ENCODE data around the gene UBE2F. TPM values are rescaled to one million over a fixed set of nuclear protein-coding genes. Genes with fewer than 3 reads are reported as not detected.
"Not testable (repeated sequence)": the region's sequence is repeated elsewhere in the genome, so short reads cannot be mapped to it uniquely, and the experiment has no call there.

Gene UBE2F
- total and polyA plus RNA-seq, 2 donors (not counting 1 experiment from before 2014, with no cell fraction given) = 53.7 to 113 TPM

DNA sequence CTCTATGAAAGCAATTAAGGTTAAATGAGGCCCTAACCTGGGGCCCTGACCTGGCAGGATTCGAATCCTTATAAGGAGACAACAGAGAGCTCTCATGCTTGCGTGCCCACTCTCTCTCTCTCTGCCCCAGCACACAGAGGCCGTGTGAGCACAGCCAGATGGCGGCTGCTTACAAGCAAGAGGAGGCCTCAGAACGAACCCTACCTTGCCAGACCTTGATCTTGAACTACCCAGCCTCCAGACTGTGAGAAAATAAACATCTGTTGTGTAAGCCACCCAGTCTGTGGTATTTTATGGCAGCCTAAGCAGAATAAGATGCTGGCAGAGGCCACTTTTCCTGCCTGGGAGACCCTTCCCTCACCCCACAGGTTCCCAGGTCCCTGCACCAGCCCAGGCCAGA is 5.2 kb upstream of the UBE2F start:
- Histone ChIP-seq H3K27me3 (ENCODE audit: control insufficient read depth, insufficient read depth, low read length) (peaks cover 7% of the 10 kb centered on the region), H4K20me1 (ENCODE audit: control insufficient read depth, extremely low read depth, insufficient read depth, low read length) (no peaks in the 10 kb centered on the region), H3K4me1 (ENCODE audit: control insufficient read depth, extremely low read depth, insufficient read depth, low read length) (no peaks in the 10 kb centered on the region), H3K4me2 (ENCODE audit: extremely low read depth, insufficient read depth, low read length) (no peak overlapping the region), H3K79me2 (ENCODE audit: control insufficient read depth, insufficient read depth, low read length) (no peaks in the 10 kb centered on the region), H3K9ac (ENCODE audit: insufficient read depth, low read length) (no peak overlapping the region), H3K27ac (ENCODE audit: insufficient read depth, low read length) (no peak overlapping the region), H3K9me3 (ENCODE audit: control insufficient read depth, insufficient read depth, low read depth, low read length) (no peaks in the 10 kb centered on the region), H3K4me3 (replicated peaks in 1 of 4; ENCODE audit: control extremely low read depth in 1 of 4, insufficient read depth in 1 of 4, low read depth in 3 of 4, low read length in 4 of 4) (no peak overlapping the region), H3K36me3 (ENCODE audit: control insufficient read depth, insufficient read depth, low read length) (no peaks in the 10 kb centered on the region), H2AFZ (ENCODE audit: low read length) (no peak overlapping the region)
- no peak for DNase-seq (ENCODE audit: low read depth in 2 of 2)
- TF ChIP-seq EZH2 (IDR thresholded peaks at IDR 0.05; ENCODE audit: low read length, missing control alignments) = no peak
- TF ChIP-seq CTCF (conservative IDR thresholded peaks at IDR 0.05 in 1 of 2, IDR thresholded peaks at IDR 0.05 in 1 of 2; ENCODE audit: low read depth in 1 of 2, low read length in 2 of 2) = no peak

- H4K20me1 ChIP-seq (ENCODE audit: control insufficient read depth, extremely low read depth, insufficient read depth, low read length) = no peaks in the 10 kb centered on the region
- peaks cover 3% of the 10 kb centered on the region for H3K79me2 ChIP-seq (ENCODE audit: control insufficient read depth, insufficient read depth, low read length)
- no peak overlapping the region for H3K4me3 ChIP-seq (replicated peaks in 1 of 4; ENCODE audit: control extremely low read depth in 1 of 4, insufficient read depth in 1 of 4, low read depth in 3 of 4, low read length in 4 of 4)
- no peak overlapping the region for H3K4me2 ChIP-seq (ENCODE audit: extremely low read depth, insufficient read depth, low read length)
- H3K9me3 ChIP-seq (ENCODE audit: control insufficient read depth, insufficient read depth, low read depth, low read length) = no peaks in the 10 kb centered on the region
- no peak overlapping the region for H3K27ac ChIP-seq (ENCODE audit: insufficient read depth, low read length)
- no peaks in the 10 kb centered on the region for H3K4me1 ChIP-seq (ENCODE audit: control insufficient read depth, extremely low read depth, insufficient read depth, low read length)
- H3K27me3 ChIP-seq (ENCODE audit: control insufficient read depth, insufficient read depth, low read length) = peaks cover 3% of the 10 kb centered on the region
- TF ChIP-seq CTCF (conservative IDR thresholded peaks at IDR 0.05 in 1 of 2, IDR thresholded peaks at IDR 0.05 in 1 of 2; ENCODE audit: low read depth in 1 of 2, low read length in 2 of 2) = no peak
- TF ChIP-seq EZH2 (IDR thresholded peaks at IDR 0.05; ENCODE audit: low read length, missing control alignments) = no peak
- H3K9ac ChIP-seq (ENCODE audit: insufficient read depth, low read length) = no peak overlapping the region
- no peak for DNase-seq (ENCODE audit: low read depth in 2 of 2)
- no peaks in the 10 kb centered on the region for H3K36me3 ChIP-seq (ENCODE audit: control insufficient read depth, insufficient read depth, low read length)
- H2AFZ ChIP-seq (ENCODE audit: low read length) = no peak overlapping the region
Observed at GRCh38 chr2:237962432-237963084, 4.3 kb upstream of the UBE2F start.

GRCh38 chr2:237963490-237963991 is 3.3 kb upstream of the UBE2F start:
- H3K4me1 ChIP-seq (ENCODE audit: control insufficient read depth, extremely low read depth, insufficient read depth, low read length); H2AFZ ChIP-seq (ENCODE audit: low read length); H4K20me1 ChIP-seq (ENCODE audit: control insufficient read depth, extremely low read depth, insufficient read depth, low read length); DNase-seq (ENCODE audit: low read depth in 2 of 2); H3K27ac ChIP-seq (ENCODE audit: insufficient read depth, low read length); H3K9ac ChIP-seq (ENCODE audit: insufficient read depth, low read length); H3K36me3 ChIP-seq (ENCODE audit: control insufficient read depth, insufficient read depth, low read length); H3K27me3 ChIP-seq (ENCODE audit: control insufficient read depth, insufficient read depth, low read length); H3K4me2 ChIP-seq (ENCODE audit: extremely low read depth, insufficient read depth, low read length); H3K4me3 ChIP-seq (replicated peaks in 1 of 4; ENCODE audit: control extremely low read depth in 1 of 4, insufficient read depth in 1 of 4, low read depth in 3 of 4, low read length in 4 of 4); H3K9me3 ChIP-seq (ENCODE audit: control insufficient read depth, insufficient read depth, low read depth, low read length): not testable (repeated sequence)
- H3K79me2 ChIP-seq (ENCODE audit: control insufficient read depth, insufficient read depth, low read length) = peaks cover 13% of the 10 kb centered on the region

Data from fibroblast of lung (primary cell).